ENCODE results near the gene TSPAN9. TPM values are rescaled to one million over a fixed set of nuclear protein-coding genes. Genes with fewer than 3 reads are reported as not detected.

Gene TSPAN9
- total and polyA plus RNA-seq, 10 of the 15 experiments (the other 5 are each of a cell fraction or from before 2014, with no cell fraction given) = 0.03 to 1.0 (median 0.12) TPM; not detected in 5

DNA sequence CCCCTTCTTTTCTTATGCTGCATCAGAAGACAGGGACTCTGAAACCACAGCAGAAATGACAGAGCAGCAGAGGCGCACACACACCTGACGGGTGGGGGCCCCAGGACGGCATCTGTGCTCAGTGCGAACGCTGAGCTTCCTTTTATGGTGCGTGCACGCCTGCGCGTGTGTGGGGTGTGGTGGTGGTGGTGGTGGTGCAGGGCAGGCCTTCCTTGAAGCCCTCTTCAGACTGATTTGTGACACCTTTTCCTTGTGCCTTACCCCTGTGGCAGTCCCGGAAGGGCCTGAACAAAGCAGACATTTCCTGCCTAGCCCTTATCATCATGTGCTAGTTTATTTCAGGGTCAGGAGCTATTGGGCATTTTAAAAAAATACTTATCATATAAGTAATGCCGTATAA lies 75.7 kb downstream of the TSPAN9 start (continued):
- TF ChIP-seq POLR2A (IDR thresholded peaks at IDR 0.05; ENCODE audit: low read depth, low read length) = no peak
- no peak for TF ChIP-seq ZNF274 (IDR thresholded peaks at IDR 0.05; ENCODE audit: insufficient read depth, insufficient read length)
- no peak for TF ChIP-seq HDAC6 (IDR thresholded peaks at IDR 0.05; ENCODE audit: unreplicated experiment)
- no peak for TF ChIP-seq CHD4 (IDR thresholded peaks at IDR 0.05)
- no peak for TF ChIP-seq RFX5 (IDR thresholded peaks at IDR 0.05; ENCODE audit: low read depth, low read length)

DNA sequence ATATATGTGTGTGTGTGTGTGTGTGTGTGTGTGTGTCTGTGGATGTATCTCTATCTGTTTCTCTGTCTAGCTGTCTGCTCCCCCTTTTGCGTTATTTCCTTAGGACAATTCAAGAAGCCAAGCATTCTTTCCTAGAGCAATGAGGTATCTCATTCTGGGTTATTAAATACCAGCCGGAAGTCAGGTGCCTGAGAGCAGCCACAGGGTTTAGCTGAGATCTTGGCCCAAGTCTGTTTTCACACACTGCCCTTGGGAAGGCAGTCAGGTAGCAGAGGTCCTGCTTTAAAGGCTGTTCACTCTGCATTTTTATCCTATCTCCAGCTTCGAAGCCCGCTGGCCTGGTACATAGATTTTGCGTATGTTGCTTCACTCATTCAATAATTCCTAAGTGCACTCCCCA lies 76.8 kb downstream of the TSPAN9 start:
- RAD21 ChIA-PET (ENCODE audit: unreplicated experiment) = no interaction called here
- 89% methylated on average over 5 of the region's 5 CpGs for WGBS (ENCODE audit: insufficient coverage, insufficient replicate concordance, low lambda C conversion rate, missing lambda C conversion rate)
- H4K20me1 ChIP-seq (ENCODE audit: control insufficient read depth, insufficient read depth) = no peaks in the 10 kb centered on the region; the same call in 1 of the 2 replicates
- no peak overlapping the region for H2AFZ ChIP-seq (ENCODE audit: control insufficient read depth, low read depth, low read length)
- no peak overlapping the region for H3K27ac ChIP-seq (ENCODE audit: control insufficient read depth, insufficient read depth)
- POLR2A ChIA-PET = no interaction called here
- BruUV-seq (replicated peaks) = no TSS peak
- peaks cover 4 to 11% of the 10 kb centered on the region in 2 experiments; a peak in 3 of 4 replicates for H3K27me3 ChIP-seq (replicated peaks in 1 of 2; ENCODE audit: control insufficient read depth in 2 of 2, insufficient read depth in 2 of 2, low read length in 1 of 2)
- TF ChIP-seq, protein P1, sequence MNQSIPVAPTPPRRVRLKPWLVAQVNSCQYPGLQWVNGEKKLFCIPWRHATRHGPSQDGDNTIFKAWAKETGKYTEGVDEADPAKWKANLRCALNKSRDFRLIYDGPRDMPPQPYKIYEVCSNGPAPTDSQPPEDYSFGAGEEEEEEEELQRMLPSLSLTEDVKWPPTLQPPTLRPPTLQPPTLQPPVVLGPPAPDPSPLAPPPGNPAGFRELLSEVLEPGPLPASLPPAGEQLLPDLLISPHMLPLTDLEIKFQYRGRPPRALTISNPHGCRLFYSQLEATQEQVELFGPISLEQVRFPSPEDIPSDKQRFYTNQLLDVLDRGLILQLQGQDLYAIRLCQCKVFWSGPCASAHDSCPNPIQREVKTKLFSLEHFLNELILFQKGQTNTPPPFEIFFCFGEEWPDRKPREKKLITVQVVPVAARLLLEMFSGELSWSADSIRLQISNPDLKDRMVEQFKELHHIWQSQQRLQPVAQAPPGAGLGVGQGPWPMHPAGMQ (IDR thresholded peaks at IDR 0.05; ENCODE audit: borderline replicate concordance) = no peak
- no peaks in the 10 kb centered on the region for H3K79me2 ChIP-seq (ENCODE audit: control insufficient read depth, insufficient read depth, low read length)
- CTCF ChIA-PET = interaction anchor here (1.7 kb wide), 1 partner anchor 17 kb away, joined by 11 read pairs; no protein-coding TSS in a partner anchor
- H3K4me3 ChIP-seq = no peak overlapping the region
- H3K9ac ChIP-seq (ENCODE audit: control insufficient read depth, insufficient read depth, low read length) = no peak overlapping the region
- SMC1A ChIA-PET (ENCODE audit: uncharacterized antibody, unreplicated experiment) = interaction anchor here (1.5 kb wide), 1 partner anchor 10 kb away, joined by 4 read pairs; no protein-coding TSS in a partner anchor
- no peak for ATAC-seq
- H3K36me3 ChIP-seq (ENCODE audit: control insufficient read depth in 2 of 2, insufficient read depth in 2 of 2, low read length in 1 of 2) = no peaks in the 10 kb centered on the region
- no peaks in the 10 kb centered on the region for H3K9me3 ChIP-seq (replicated peaks; ENCODE audit: control insufficient read depth, insufficient read depth, low read length)
- intact Hi-C loops (cut with micrococcal nuclease; ENCODE audit: unreplicated experiment) = no loop called here
- FAIRE-seq = no peak
- no peaks in the 10 kb centered on the region for H3K4me1 ChIP-seq (ENCODE audit: control insufficient read depth, insufficient read depth, low read length)
- in situ Hi-C loops (cut with MboI) = no loop called here
- no peak for DNase-seq (ENCODE audit: low read depth, low spot score)
- no peak overlapping the region for H3K4me2 ChIP-seq (ENCODE audit: control insufficient read depth, insufficient read depth)
